GM12878 (cell line): ENCODE data around the gene CCN5. TPM values are rescaled to one million over a fixed set of nuclear protein-coding genes. Genes with fewer than 3 reads are reported as not detected.

Experiments
- ATAC-seq: fragments of 200-7000 bp; cut with Tn5 transposase; 3 replicates; pipeline ENCODE4 v1.9.1; 2020; ENCODE audit warnings: mild to moderate bottlenecking, moderate library complexity
- BruUV-seq: library from RNA; stranded (reverse); fragments of 400-500 nt; replicated peaks from 2 replicates; lab custom pipeline; 2021; lab: Mats Ljungman, UMichigan
- CTCF ChIA-PET: fragments of 300-600 bp; sonication (Branson Sonifier 250); formaldehyde crosslinking; extraction: SDS; loops from one replicate; lab custom pipeline; 2021; ENCODE audit warnings: inconsistent platforms; lab: Yijun Ruan, JAX
- POLR2A ChIA-PET: fragments of 350-600 bp; formaldehyde crosslinking; extraction: SDS; loops from one replicate; lab custom pipeline; 2021; ENCODE audit warnings: inconsistent platforms; lab: Charles Lee
- RAD21 ChIA-PET: fragments of 300-600 bp; sonication (Branson Sonifier 250); formaldehyde crosslinking; loops from one replicate; lab custom pipeline; 2023; ENCODE audit warnings: antibody characterized with exemption; ENCODE audit not compliant: unreplicated experiment; lab: Charles Lee
- SMC1A ChIA-PET: fragments of 300-600 bp; sonication (Branson Sonifier 250); formaldehyde crosslinking; loops from one replicate; lab custom pipeline; 2023; ENCODE audit not compliant: unreplicated experiment, uncharacterized antibody; lab: Charles Lee
- DNase-seq: peaks from one replicate; pipeline ENCODE4 v3.0.0-alpha.2; 2011; ENCODE audit warnings: low read depth, low spot score
- FAIRE-seq: peaks from 3 replicates; lab custom pipeline; 2011; peaks lifted over from hg19 to GRCh38; lab: Jason Lieb, UNC
- H2AFZ ChIP-seq: 2 replicates; pipeline ENCODE4 v1.6.0; 2011; ENCODE audit warnings: low read depth, low read length, control low read depth; ENCODE audit not compliant: control insufficient read depth
- H3K27ac ChIP-seq: 2 replicates; pipeline ENCODE4 v1.5.1; 2011; ENCODE audit warnings: control low read depth; ENCODE audit not compliant: control insufficient read depth, insufficient read depth
- H3K27me3 ChIP-seq, 2 experiments: replicated peaks in 1 of 2; 2 replicates each; pipeline versions ENCODE4 v1.6.0 to v1.6.1; 2011; ENCODE audit warnings: low read length in 1 of 2; ENCODE audit not compliant: control insufficient read depth in 2 of 2, insufficient read depth in 2 of 2
- H3K36me3 ChIP-seq, 2 experiments: 2 replicates each; pipeline ENCODE4 v1.5.1; 2011; ENCODE audit warnings: low read length in 1 of 2; ENCODE audit not compliant: control insufficient read depth in 2 of 2, insufficient read depth in 2 of 2
- H3K4me1 ChIP-seq: 2 replicates; pipeline ENCODE4 v1.6.1; 2011; ENCODE audit warnings: mild to moderate bottlenecking, low read length, moderate library complexity, mixed read lengths; ENCODE audit not compliant: control insufficient read depth, insufficient read depth
- H3K4me2 ChIP-seq: 2 replicates; pipeline ENCODE4 v1.6.0; 2011; ENCODE audit warnings: control low read depth; ENCODE audit not compliant: control insufficient read depth, insufficient read depth
- H3K4me3 ChIP-seq: fragments of 200-600 bp; sonication (generic); 2 replicates; pipeline ENCODE4 v1.5.1; 2016
- H3K79me2 ChIP-seq: 2 replicates; pipeline ENCODE4 v1.6.0; 2011; ENCODE audit warnings: low read length; ENCODE audit not compliant: control insufficient read depth, insufficient read depth
- H3K9ac ChIP-seq: 2 replicates; pipeline ENCODE4 v1.8.0; 2011; ENCODE audit warnings: low read length, control low read depth, mixed read lengths; ENCODE audit not compliant: control insufficient read depth, insufficient read depth
- H3K9me3 ChIP-seq: replicated peaks from 3 replicates; pipeline ENCODE4 v1.5.1; 2011; ENCODE audit warnings: mild to moderate bottlenecking, low read length; ENCODE audit not compliant: control insufficient read depth, insufficient read depth
- H4K20me1 ChIP-seq: 2 replicates; pipeline ENCODE4 v1.6.0; 2011; ENCODE audit not compliant: control insufficient read depth, insufficient read depth
- CEBPB ChIP-seq, 2 experiments: fragments of 150-350 bp in 1 of 2; IDR thresholded peaks; 2 replicates each; pipeline ENCODE4 v1.6.1; 2012 to 2014; ENCODE audit warnings: low read depth in 2 of 2, low read length in 2 of 2, borderline replicate concordance in 1 of 2, inconsistent platforms in 1 of 2
- CHD2 ChIP-seq: IDR thresholded peaks from 2 replicates; pipeline ENCODE4 v1.6.1; 2011; ENCODE audit warnings: low read depth, low read length, improper control_type of control experiment, borderline replicate concordance
- CUX1 ChIP-seq: IDR thresholded peaks from 2 replicates; pipeline ENCODE4 v1.6.1; 2012; ENCODE audit warnings: improper control_type of control experiment, low read depth, low read length; ENCODE audit not compliant: insufficient replicate concordance
- EGR1 ChIP-seq, 2 experiments: IDR thresholded peaks; 1 replicate in 1 of 2; 2 replicates in 1 of 2; pipeline ENCODE4 v1.6.1; 2011 to 2012; ENCODE audit warnings: low read depth in 2 of 2, low read length in 2 of 2, borderline replicate concordance in 1 of 2, mild to moderate bottlenecking in 1 of 2, moderate library complexity in 1 of 2
- KAT2A ChIP-seq: conservative IDR thresholded peaks from 2 replicates; pipeline ENCODE4 v1.6.1; 2011; ENCODE audit warnings: low read depth, low read length; ENCODE audit not compliant: control insufficient read depth
- KLF5 ChIP-seq: fragments of 450-650 bp; IDR thresholded peaks from 2 replicates; pipeline ENCODE4 v1.6.1; 2014; ENCODE audit warnings: mild to moderate bottlenecking; ENCODE audit not compliant: partially characterized antibody
- MAX ChIP-seq: IDR thresholded peaks from 2 replicates; pipeline ENCODE4 v1.6.1; 2012; ENCODE audit warnings: low read depth, low read length, improper control_type of control experiment
- MEF2B ChIP-seq: fragments of 450-650 bp; IDR thresholded peaks from 2 replicates; pipeline ENCODE4 v1.6.1; 2018; ENCODE audit warnings: mild to moderate bottlenecking, moderate library complexity; ENCODE audit not compliant: partially characterized antibody, poor library complexity, severe bottlenecking
- SKIL ChIP-seq: fragments of 450-650 bp; IDR thresholded peaks from 2 replicates; pipeline ENCODE4 v1.6.1; 2017; ENCODE audit warnings: mild to moderate bottlenecking, low read depth, inconsistent platforms; ENCODE audit not compliant: poor library complexity, severe bottlenecking
- SREBF1 ChIP-seq: IDR thresholded peaks from 2 replicates; pipeline ENCODE4 v1.6.1; 2012; ENCODE audit warnings: mild to moderate bottlenecking, low read length
- STAT3 ChIP-seq: IDR thresholded peaks from 2 replicates; pipeline ENCODE4 v1.6.1; 2011; ENCODE audit warnings: low read depth, low read length, improper control_type of control experiment
- SUZ12 ChIP-seq: fragments of 200-600 bp; sonication (generic); IDR thresholded peaks from one replicate; pipeline ENCODE4 v1.6.1; 2018; ENCODE audit warnings: antibody characterized with exemption, mild to moderate bottlenecking; ENCODE audit not compliant: unreplicated experiment
- YBX1 ChIP-seq: fragments of 450-650 bp; IDR thresholded peaks from 2 replicates; pipeline ENCODE4 v1.6.1; 2016; ENCODE audit warnings: antibody characterized with exemption
- ZNF207 ChIP-seq: fragments of 450-650 bp; IDR thresholded peaks from 2 replicates; pipeline ENCODE4 v1.6.1; 2014; ENCODE audit warnings: antibody characterized with exemption, mild to moderate bottlenecking, borderline replicate concordance
- WGBS: methylation state at CpG from one replicate; pipeline ENCODE4 v1.1.6; 2016; ENCODE audit warnings: low lambda C conversion rate; ENCODE audit not compliant: insufficient replicate concordance, insufficient coverage; ENCODE audit errors: missing lambda C conversion rate; 5-methylcytosine and 5-hydroxymethylcytosine counted together
- in situ Hi-C: fragments of 300-500 bp; cut with MboI; formaldehyde crosslinking; loops from 9 replicates; pipeline ENCODE4 v1.14.3; 2018; ENCODE audit warnings: mixed read lengths
- intact Hi-C: fragments of 100-400 bp; cut with micrococcal nuclease; formaldehyde crosslinking; loops from one replicate; pipeline ENCODE4 v1.14.2; 2022; ENCODE audit not compliant: unreplicated experiment
- polyA plus RNA-seq, 11 experiments: library from polyadenylated mRNA; depleted of rRNA in 4 of 11; unstranded in 6 of 11; stranded (reverse) in 5 of 11; fragments of >200 nt; fragmentation: Nextera tagmentation in 4 of 11; fragmentation: Illumina TruSeq in 1 of 11; extraction: Ambion mirVana in 4 of 11; extraction: Trizol in 1 of 11; gene quantifications; 1 replicate in 1 of 11; 2 replicates in 10 of 11; pipeline versions ENCODE4 v1.2.1 to v1.2.3, GENCODE V29; 2011 to 2016; ENCODE audit warnings: inconsistent platforms in 2 of 11, missing spikeins in 2 of 11, low read depth in 1 of 11
- total RNA-seq, 4 experiments: library from RNA; depleted of rRNA in 3 of 4; stranded (reverse); fragments of >200 nt in 3 of 4; fragmentation: Illumina TruSeq in 1 of 4; extraction: Trizol in 1 of 4; gene quantifications; 2 replicates each; pipeline versions ENCODE4 v1.2.1 to v1.2.3, GENCODE V29; 2013 to 2021

CCN5 gene
- total and polyA plus RNA-seq, 10 of the 15 experiments (the other 5 are each of a cell fraction or from before 2014, with no cell fraction given): 0.14 to 0.15 TPM; not detected in 8

GRCh38 chr20:44666066-44666465, 49.1 kb upstream of the CCN5 start:
- FAIRE-seq: no peak
- POLR2A ChIA-PET: interaction anchor here (1.2 kb wide), 1 partner anchor 29 kb away, joined by 4 read pairs; no protein-coding TSS in a partner anchor
- RAD21 ChIA-PET: interaction anchor here (1.1 to 1.5 kb wide), 3 partner anchors 15 to 21 kb away, joined by 4 to 7 read pairs (median 6); no protein-coding TSS in a partner anchor
- Histone ChIP-seq H2AFZ (no peak overlapping the region), H3K27me3 (no peaks in the 10 kb centered on the region), H3K4me1 (no peaks in the 10 kb centered on the region), H4K20me1 (no peaks in the 10 kb centered on the region), H3K36me3 (no peaks in the 10 kb centered on the region), H3K9ac (no peak overlapping the region), H3K79me2 (no peaks in the 10 kb centered on the region), H3K4me3 (no peak overlapping the region), H3K27ac (no peak overlapping the region), H3K4me2 (no peak overlapping the region), H3K9me3 (no peaks in the 10 kb centered on the region)
- no TSS peak for BruUV-seq
- intact Hi-C loops (no loop called here), in situ Hi-C loops (no loop called here)
- no peak for DNase-seq
- CTCF ChIA-PET: interaction anchor here (0.7 to 4.0 kb wide), 8 partner anchors 9 to 83 kb away, joined by 3 to 32 read pairs (median 4); partner anchors contain the start of gene PKIG
- 48% methylated on average over 3 of the region's 3 CpGs for WGBS
- SMC1A ChIA-PET: interaction anchor here (1.0 to 4.8 kb wide), 7 partner anchors 15 to 146 kb away, joined by 3 to 14 read pairs (median 4); no protein-coding TSS in a partner anchor
- no peak for ATAC-seq
- TF ChIP-seq SUZ12 (no peak), CEBPB (IDR thresholded peaks at IDR 0.05; ENCODE audit: borderline replicate concordance in 1 of 2, low read depth in 2 of 2, low read length in 2 of 2) (no peak), KAT2A (no peak), KLF5 (no peak), EGR1 (IDR thresholded peaks at IDR 0.05; ENCODE audit: borderline replicate concordance in 1 of 2, low read depth in 2 of 2, low read length in 2 of 2) (no peak), SKIL (no peak), MAX (no peak), STAT3 (no peak), CHD2 (no peak), SREBF1 (no peak), CUX1 (no peak), YBX1 (no peak), MEF2B (no peak), ZNF207 (no peak)
